ENCODE measurements around the gene MILR1. TPM values are rescaled to one million over a fixed set of nuclear protein-coding genes. Genes with fewer than 3 reads are reported as not detected.

The MILR1 gene
- total RNA-seq (ENCODE audit: low replicate concordance) = not detected in 2 replicates
- long read RNA-seq = 0 reads

DNA sequence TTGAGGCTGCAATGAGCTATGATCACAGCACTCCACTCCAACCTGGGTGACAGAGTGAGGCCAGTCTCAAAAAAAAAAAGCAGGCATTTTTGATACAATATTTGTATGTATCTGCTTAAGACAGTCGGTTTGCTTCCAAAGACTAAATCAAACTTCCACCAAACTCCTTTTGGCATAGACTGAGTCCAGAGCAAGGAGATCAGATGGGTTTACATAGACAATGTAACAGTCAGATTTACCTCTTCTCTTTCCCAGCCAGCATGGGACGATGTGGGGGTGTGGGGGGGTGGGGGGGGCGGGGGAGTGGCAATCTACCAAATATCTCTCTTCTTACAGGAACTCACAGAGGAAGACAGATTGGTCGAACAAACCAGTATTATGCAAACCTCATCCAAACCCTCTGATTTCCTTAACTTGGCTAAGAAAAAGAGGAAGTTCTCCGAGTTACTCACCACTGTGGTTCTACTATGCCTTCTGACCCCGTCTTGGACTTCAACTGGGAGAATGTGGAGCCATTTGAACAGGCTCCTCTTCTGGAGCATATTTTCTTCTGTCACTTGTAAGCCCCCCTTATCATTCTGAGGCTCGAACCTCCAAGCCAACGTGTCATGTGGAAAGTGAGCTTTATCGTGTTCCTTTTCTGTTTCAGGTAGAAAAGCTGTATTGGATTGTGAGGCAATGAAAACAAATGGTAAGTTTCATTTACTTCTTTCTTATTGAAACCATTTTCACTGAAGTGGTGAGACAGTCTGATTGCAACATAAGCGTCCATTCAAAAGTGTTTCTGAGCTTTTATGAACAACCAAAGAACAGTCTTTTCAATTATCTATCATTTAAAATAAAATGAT lies at the start of gene MILR1:
Gene MILR1 (plus strand): TSS at position 451 of the 848 bp plus-strand sequence. CDS start 54 bp downstream, at position 505.
- Mint-ChIP-seq H3K27ac (no peak within 1 kb of the TSS), H3K36me3 (no peaks in the 10 kb centered on the region), H3K9me3 (no peaks in the 10 kb centered on the region), H3K4me3 (no peak within 1 kb of the TSS), H3K4me1 (ENCODE audit: unreplicated experiment) (no peaks in the 10 kb centered on the region), H3K27me3 (no peaks in the 10 kb centered on the region)
- no peak for TF ChIP-seq CTCF (conservative IDR thresholded peaks at IDR 0.05)
- DNase-seq (ENCODE audit: extremely low spot score, unreplicated experiment) = no peak

DNA sequence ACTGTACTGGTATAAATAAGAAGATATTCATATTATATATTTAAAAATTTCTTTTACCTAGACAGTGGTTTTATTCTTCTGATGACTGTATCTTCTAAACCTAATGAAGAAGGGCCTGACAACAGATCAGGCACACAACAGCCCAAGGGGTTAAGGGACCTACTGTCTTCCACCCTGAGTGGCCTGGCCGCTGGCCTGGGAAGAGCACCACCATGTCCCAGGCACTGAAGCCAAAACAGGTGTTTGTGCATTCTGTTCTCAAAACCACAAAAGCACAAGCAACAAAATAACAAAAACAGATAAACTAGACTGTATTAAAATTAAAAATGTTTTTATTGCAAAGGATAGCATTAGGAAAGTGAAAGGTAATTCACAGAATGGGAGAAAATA lies 49.2 kb upstream of the MILR1 start:
- no peak overlapping the region for H3K4me3 Mint-ChIP-seq
- H3K36me3 Mint-ChIP-seq = no peaks in the 10 kb centered on the region
- H3K27me3 Mint-ChIP-seq = no peaks in the 10 kb centered on the region
- DNase-seq (ENCODE audit: extremely low spot score, unreplicated experiment) = no peak
- peaks cover 5% of the 10 kb centered on the region for H3K4me1 Mint-ChIP-seq (ENCODE audit: unreplicated experiment)
- no peaks in the 10 kb centered on the region for H3K9me3 Mint-ChIP-seq
- H3K27ac Mint-ChIP-seq = no peak overlapping the region
- no peak for TF ChIP-seq CTCF (conservative IDR thresholded peaks at IDR 0.05)

DNA sequence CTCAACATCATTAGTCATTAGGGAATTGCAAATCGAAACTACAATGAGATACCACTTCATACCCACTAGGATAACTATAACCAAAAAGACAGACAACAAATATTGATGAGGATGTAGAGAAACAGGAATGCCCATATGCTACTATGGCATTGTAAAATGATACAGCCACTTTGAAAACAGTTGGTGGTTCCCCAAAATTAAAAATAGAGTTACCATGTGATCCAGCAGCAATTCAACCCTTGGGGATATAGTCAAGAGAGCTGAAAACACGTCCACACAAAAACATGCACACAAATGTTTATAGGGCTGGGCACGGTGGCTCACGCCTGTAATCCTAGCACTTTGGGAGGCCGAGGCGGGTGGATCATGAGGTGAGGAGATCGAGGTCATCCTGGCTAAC lies 48.3 kb upstream of the MILR1 start:
- no peak overlapping the region for H3K4me3 Mint-ChIP-seq
- no peak for TF ChIP-seq CTCF (conservative IDR thresholded peaks at IDR 0.05)
- no peaks in the 10 kb centered on the region for H3K9me3 Mint-ChIP-seq
- H3K27ac Mint-ChIP-seq = no peak overlapping the region
- no peak for DNase-seq (ENCODE audit: extremely low spot score, unreplicated experiment)
- no peaks in the 10 kb centered on the region for H3K27me3 Mint-ChIP-seq
- H3K36me3 Mint-ChIP-seq = no peaks in the 10 kb centered on the region
- H3K4me1 Mint-ChIP-seq (ENCODE audit: unreplicated experiment) = peaks cover 5% of the 10 kb centered on the region

GRCh38 chr17:64401244-64401860 lies 47.6 kb upstream of the MILR1 start:
- Mint-ChIP-seq H3K9me3 (no peaks in the 10 kb centered on the region), H3K4me1 (ENCODE audit: unreplicated experiment) (no peaks in the 10 kb centered on the region), H3K36me3 (no peaks in the 10 kb centered on the region), H3K27ac (no peak overlapping the region), H3K4me3 (no peak overlapping the region), H3K27me3 (no peaks in the 10 kb centered on the region)
- no peak for TF ChIP-seq CTCF (conservative IDR thresholded peaks at IDR 0.05)
- DNase-seq (ENCODE audit: extremely low spot score, unreplicated experiment) = no peak

- Mint-ChIP-seq H3K27me3 (no peaks in the 10 kb centered on the region), H3K27ac (no peak overlapping the region), H3K36me3 (no peaks in the 10 kb centered on the region), H3K4me1 (ENCODE audit: unreplicated experiment) (no peaks in the 10 kb centered on the region), H3K4me3 (no peak overlapping the region), H3K9me3 (no peaks in the 10 kb centered on the region)
- no peak for DNase-seq (ENCODE audit: extremely low spot score, unreplicated experiment)
- no peak for TF ChIP-seq CTCF (conservative IDR thresholded peaks at IDR 0.05)
Measured at GRCh38 chr17:64401941-64402340, 47.0 kb upstream of the MILR1 start.
